A549 (cell line): Measurements from ENCODE around the gene CCDC121.

Experiments used
- BHLHE40 ChIP-seq: IDR thresholded peaks from 2 replicates; pipeline ENCODE4 v1.6.1; 2012; ENCODE audit warnings: low read depth, low read length, inconsistent platforms
- CHD4 ChIP-seq: fragments of 200-600 bp; sonication (generic); IDR thresholded peaks from 2 replicates; pipeline ENCODE4 v1.6.1; 2016; ENCODE audit warnings: antibody characterized with exemption, mild to moderate bottlenecking, borderline replicate concordance
- EP300 ChIP-seq, 2 experiments: fragments of >200 bp; sonication (Bioruptor Twin); formaldehyde crosslinking; IDR thresholded peaks; 2 replicates in 1 of 2; 3 replicates in 1 of 2; pipeline ENCODE4 v1.6.1; 2016 to 2017
- FOSL2 ChIP-seq, 2 experiments: fragments of 450-650 bp in 1 of 2; fragments of >200 bp in 1 of 2; sonication (Bioruptor Twin) in 1 of 2; formaldehyde crosslinking; IDR thresholded peaks; 2 replicates each; pipeline versions ENCODE4 v1.5.0 to v1.6.1; 2016 to 2020; ENCODE audit warnings: mild to moderate bottlenecking in 1 of 2, moderate library complexity in 1 of 2
- JUN ChIP-seq, 2 experiments: fragments of >200 bp; sonication (Bioruptor Twin); formaldehyde crosslinking; IDR thresholded peaks; 2 replicates in 1 of 2; 3 replicates in 1 of 2; pipeline ENCODE4 v1.6.1; 2016 to 2017
- POLR2A ChIP-seq: IDR thresholded peaks from 2 replicates; pipeline ENCODE4 v1.6.1; 2012; ENCODE audit warnings: mild to moderate bottlenecking, low read length
- RCOR1 ChIP-seq: fragments of 150-350 bp; IDR thresholded peaks from 2 replicates; pipeline ENCODE4 v1.6.1; 2014; ENCODE audit warnings: antibody characterized with exemption, low read length, low read depth
- RFX5 ChIP-seq: fragments of 450-650 bp; IDR thresholded peaks from 2 replicates; pipeline ENCODE4 v1.7.1; 2014; ENCODE audit warnings: antibody characterized with exemption, mild to moderate bottlenecking, moderate library complexity
- RNF2 ChIP-seq: fragments of 200-600 bp; sonication (generic); IDR thresholded peaks from 2 replicates; pipeline ENCODE4 v1.6.1; 2016; ENCODE audit warnings: low read depth, mild to moderate bottlenecking, antibody characterized with exemption, moderate library complexity, borderline replicate concordance
- TP53 ChIP-seq: fragments of 250-450 bp; sonication (Bioruptor Pico); IDR thresholded peaks from 2 replicates; pipeline ENCODE4 v1.5.0; 2021; ENCODE audit warnings: mild to moderate bottlenecking, moderate library complexity
- TF ChIP-seq, protein P1 (sequence below): fragments of >200 bp; sonication (Bioruptor Twin); formaldehyde crosslinking; IDR thresholded peaks from 3 replicates; pipeline ENCODE4 v1.5.1; 2016
- TF ChIP-seq, protein P2 (sequence below): IDR thresholded peaks from 2 replicates; pipeline ENCODE4 v1.6.1; 2012
- TF ChIP-seq, protein P3 (sequence below): fragments of 150-350 bp; IDR thresholded peaks from 2 replicates; pipeline ENCODE4 v1.6.1; 2014; ENCODE audit warnings: low read depth, mild to moderate bottlenecking, low read length
- TF ChIP-seq, protein P4 (sequence below): fragments of 250-450 bp; sonication (Bioruptor Pico); IDR thresholded peaks from 2 replicates; pipeline ENCODE4 v1.5.0; 2021; ENCODE audit warnings: mild to moderate bottlenecking, moderate library complexity, borderline replicate concordance

DNA sequence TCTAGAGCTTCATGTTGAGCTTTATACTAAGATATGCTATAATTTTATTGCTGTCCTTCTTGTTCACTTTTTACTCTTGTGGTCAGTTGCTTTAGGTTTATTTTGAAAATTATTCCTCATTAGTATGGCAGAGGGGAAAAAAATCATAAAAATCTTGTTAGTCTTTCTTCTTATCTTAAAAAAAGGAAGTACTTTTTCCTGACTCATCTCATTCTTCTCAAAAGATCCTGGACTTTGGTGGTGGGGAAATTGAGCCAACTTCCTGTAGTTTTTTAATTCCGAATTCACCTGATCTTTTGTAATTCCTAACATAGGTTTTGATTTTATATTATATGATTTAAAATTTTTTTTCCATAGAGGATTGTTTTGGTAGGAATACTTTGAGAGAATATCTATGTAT, 38.6 kb upstream of the CCDC121 start:
- TF ChIP-seq, protein P1, sequence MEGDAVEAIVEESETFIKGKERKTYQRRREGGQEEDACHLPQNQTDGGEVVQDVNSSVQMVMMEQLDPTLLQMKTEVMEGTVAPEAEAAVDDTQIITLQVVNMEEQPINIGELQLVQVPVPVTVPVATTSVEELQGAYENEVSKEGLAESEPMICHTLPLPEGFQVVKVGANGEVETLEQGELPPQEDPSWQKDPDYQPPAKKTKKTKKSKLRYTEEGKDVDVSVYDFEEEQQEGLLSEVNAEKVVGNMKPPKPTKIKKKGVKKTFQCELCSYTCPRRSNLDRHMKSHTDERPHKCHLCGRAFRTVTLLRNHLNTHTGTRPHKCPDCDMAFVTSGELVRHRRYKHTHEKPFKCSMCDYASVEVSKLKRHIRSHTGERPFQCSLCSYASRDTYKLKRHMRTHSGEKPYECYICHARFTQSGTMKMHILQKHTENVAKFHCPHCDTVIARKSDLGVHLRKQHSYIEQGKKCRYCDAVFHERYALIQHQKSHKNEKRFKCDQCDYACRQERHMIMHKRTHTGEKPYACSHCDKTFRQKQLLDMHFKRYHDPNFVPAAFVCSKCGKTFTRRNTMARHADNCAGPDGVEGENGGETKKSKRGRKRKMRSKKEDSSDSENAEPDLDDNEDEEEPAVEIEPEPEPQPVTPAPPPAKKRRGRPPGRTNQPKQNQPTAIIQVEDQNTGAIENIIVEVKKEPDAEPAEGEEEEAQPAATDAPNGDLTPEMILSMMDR, result no peak
- TF ChIP-seq, protein P2, sequence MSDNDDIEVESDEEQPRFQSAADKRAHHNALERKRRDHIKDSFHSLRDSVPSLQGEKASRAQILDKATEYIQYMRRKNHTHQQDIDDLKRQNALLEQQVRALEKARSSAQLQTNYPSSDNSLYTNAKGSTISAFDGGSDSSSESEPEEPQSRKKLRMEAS, result no peak
- no peak for TF ChIP-seq RNF2
- no peak for TF ChIP-seq EP300 (IDR thresholded peaks at IDR 0.05)
- TF ChIP-seq RFX5, result no peak
- TF ChIP-seq, protein P3, sequence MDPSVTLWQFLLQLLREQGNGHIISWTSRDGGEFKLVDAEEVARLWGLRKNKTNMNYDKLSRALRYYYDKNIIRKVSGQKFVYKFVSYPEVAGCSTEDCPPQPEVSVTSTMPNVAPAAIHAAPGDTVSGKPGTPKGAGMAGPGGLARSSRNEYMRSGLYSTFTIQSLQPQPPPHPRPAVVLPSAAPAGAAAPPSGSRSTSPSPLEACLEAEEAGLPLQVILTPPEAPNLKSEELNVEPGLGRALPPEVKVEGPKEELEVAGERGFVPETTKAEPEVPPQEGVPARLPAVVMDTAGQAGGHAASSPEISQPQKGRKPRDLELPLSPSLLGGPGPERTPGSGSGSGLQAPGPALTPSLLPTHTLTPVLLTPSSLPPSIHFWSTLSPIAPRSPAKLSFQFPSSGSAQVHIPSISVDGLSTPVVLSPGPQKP, result no peak
- no peak for TF ChIP-seq TP53 (CRISPR knock-in tag)
- no peak for TF ChIP-seq FOSL2 (IDR thresholded peaks at IDR 0.05)
- no peak for TF ChIP-seq FOSL2 (CRISPR knock-in tag; IDR thresholded peaks at IDR 0.05)
- TF ChIP-seq CHD4, result no peak
- no peak for TF ChIP-seq POLR2A
- TF ChIP-seq BHLHE40, result no peak
- TF ChIP-seq JUN (IDR thresholded peaks at IDR 0.05), result no peak
- TF ChIP-seq, protein P4, sequence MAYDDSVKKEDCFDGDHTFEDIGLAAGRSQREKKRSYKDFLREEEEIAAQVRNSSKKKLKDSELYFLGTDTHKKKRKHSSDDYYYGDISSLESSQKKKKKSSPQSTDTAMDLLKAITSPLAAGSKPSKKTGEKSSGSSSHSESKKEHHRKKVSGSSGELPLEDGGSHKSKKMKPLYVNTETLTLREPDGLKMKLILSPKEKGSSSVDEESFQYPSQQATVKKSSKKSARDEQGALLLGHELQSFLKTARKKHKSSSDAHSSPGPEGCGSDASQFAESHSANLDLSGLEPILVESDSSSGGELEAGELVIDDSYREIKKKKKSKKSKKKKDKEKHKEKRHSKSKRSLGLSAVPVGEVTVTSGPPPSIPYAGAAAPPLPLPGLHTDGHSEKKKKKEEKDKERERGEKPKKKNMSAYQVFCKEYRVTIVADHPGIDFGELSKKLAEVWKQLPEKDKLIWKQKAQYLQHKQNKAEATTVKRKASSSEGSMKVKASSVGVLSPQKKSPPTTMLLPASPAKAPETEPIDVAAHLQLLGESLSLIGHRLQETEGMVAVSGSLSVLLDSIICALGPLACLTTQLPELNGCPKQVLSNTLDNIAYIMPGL (CRISPR knock-in tag), result no peak
- TF ChIP-seq RCOR1, result no peak
